GM20000 (cell line): ENCODE measurements around the gene CEP350.

Experiments used
- DNase-seq: peaks from one replicate; pipeline ENCODE4 v3.0.0; 2012; ENCODE audit warnings: low spot score
- TF ChIP-seq, protein P1 (sequence below): IDR thresholded peaks from 2 replicates; pipeline ENCODE4 v1.5.1; 2012; ENCODE audit warnings: mild to moderate bottlenecking, control low read depth; ENCODE audit errors: extremely low read depth, missing control alignments

Gene CEP350

DNA sequence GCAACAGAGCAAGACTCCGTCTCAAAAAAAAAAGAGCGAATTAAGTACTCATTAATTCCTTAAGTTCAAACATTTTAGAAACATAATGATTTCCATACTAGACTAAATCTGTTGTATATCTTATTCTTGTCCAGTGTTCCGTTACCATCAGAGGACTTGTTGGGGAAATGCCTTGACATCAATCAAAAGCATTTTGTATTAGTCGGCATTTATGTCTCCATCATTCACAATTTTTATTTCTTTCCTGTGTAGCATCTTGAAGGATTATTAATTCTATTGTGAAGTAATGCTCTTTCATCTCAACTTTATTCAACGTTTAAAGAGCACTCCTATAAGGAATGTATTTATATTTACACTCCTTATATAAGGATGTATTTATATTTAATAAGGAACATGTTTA, 117.1 kb downstream of the CEP350 start:
- DNase-seq: no peak
- TF ChIP-seq, protein P1, sequence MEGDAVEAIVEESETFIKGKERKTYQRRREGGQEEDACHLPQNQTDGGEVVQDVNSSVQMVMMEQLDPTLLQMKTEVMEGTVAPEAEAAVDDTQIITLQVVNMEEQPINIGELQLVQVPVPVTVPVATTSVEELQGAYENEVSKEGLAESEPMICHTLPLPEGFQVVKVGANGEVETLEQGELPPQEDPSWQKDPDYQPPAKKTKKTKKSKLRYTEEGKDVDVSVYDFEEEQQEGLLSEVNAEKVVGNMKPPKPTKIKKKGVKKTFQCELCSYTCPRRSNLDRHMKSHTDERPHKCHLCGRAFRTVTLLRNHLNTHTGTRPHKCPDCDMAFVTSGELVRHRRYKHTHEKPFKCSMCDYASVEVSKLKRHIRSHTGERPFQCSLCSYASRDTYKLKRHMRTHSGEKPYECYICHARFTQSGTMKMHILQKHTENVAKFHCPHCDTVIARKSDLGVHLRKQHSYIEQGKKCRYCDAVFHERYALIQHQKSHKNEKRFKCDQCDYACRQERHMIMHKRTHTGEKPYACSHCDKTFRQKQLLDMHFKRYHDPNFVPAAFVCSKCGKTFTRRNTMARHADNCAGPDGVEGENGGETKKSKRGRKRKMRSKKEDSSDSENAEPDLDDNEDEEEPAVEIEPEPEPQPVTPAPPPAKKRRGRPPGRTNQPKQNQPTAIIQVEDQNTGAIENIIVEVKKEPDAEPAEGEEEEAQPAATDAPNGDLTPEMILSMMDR: no peak

DNA sequence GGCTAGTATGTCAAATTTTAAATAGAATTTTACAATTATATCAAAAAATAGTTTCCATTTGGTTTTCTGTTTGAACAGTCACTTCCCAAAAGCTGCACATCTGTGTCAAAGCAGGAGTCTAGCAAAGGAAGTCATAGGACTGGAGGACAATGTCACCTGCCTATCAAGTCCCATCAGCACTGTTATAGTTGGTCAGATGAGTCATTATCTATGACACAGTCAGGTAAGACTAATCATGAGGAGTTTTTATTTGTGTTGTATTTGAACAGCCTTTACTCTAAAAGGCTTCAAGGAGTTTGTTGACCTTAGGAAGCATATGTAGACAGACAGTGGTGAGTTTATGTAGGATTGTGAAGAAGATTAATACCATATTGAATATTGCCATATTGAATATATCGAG, 125.8 kb downstream of the CEP350 start:
- TF ChIP-seq, protein P1: no peak
- no peak for DNase-seq

DNA sequence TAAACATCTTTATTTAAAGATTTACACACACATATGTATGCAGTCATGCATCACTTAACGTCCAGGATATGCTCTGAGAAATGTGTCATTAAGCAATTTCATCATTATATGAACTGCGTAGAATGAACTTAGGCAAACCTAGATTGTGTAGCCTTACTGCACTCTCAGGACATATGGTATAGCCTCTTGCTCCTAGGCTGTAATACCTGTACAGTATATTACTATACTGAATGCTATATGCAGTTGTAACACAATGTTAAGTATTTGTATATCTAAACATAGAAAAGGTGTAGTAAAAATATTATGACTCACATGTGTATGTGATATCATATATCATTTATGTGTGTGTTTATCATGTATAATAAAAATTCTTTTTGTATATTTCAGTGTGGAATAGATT, 126.9 kb downstream of the CEP350 start:
- no peak for DNase-seq

DNA sequence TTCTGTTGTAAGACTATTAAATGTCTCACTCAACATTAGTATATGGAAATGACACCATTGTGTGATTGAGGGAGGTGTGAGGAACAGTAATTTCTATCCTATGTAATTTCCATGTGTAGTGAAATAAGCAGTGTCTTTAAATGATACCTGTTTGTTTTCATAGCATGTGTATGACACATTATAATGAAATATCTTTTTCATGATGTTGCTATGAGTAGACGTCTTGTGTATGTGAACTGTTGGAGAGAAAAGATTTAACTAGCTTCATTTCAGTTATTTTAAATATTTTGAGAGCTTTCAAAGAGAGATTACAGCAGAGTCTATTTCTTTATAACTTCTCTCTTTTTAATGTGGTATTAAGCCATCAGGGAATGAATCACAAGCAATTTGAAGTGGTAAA, 128.6 kb downstream of the CEP350 start:
- TF ChIP-seq, protein P1: no peak

More for the DNA sequence above, 126.9 kb downstream of the CEP350 start:
- TF ChIP-seq, protein P1: no peak

DNA sequence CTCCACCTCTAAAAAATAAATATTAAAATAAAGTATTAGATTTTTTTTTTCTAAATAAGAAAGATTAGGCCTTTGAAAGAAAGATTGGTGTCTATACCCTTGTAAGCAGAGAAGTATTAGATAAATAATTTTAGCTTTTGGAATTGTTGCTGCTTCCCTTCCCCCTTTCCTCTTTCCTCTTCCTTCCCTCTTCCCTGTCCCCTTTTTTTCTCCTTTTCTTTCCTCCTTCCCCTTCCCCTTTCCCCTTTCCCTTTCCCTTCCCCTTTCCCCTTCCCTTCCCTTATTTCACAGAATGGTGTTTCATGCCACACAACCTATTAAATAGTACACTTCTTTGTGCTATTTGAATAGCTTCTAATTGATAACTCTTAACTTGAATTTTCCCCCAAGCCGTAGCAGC, 130.3 kb downstream of the CEP350 start:
- TF ChIP-seq, protein P1: no peak
- no peak for DNase-seq

More for the DNA sequence above, 128.6 kb downstream of the CEP350 start:
- no peak for DNase-seq

DNA sequence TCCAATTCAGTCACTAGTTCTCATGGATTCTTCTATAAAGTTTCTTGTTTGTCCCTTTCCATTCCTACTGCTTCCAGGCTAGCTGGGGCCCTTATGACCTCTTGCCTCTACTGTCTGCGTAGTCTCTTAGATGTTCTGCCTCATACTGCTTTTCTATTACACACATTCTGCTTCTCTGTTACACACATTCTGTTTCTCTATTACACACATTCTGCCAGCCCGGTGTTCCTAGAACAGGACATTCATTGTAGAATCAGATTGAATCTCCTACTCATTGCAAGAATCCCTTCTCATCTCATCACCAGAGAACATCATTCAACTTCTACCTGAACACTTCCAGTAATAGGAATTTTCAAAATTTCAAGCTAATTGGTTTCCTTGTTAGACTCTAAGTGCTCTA, 130.7 kb downstream of the CEP350 start:
- TF ChIP-seq, protein P1: no peak

DNA sequence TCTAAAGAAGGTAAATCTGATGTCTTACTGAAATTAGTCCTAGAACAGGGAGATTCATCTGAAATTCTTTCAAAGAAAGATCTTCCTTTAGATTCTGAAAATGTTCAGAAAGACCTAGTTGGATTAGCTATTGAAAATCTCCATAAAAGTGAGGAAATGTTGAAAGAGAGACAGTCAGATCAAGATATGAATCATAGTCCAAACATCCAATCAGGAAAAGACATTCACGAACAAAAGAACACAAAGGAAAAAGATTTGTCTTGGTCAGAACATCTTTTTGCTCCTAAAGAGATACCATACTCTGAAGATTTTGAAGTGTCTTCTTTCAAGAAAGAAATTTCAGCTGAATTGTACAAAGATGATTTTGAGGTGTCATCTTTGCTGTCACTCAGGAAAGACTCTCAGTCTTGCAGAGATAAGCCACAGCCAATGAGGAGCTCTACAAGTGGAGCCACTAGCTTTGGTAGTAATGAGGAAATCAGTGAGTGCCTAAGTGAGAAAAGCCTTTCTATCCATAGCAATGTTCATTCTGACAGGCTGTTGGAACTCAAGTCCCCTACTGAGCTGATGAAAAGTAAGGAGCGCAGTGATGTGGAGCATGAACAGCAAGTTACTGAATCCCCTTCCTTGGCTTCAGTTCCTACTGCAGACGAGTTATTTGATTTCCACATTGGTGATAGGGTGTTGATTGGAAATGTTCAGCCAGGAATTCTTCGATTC, 138.5 kb downstream of the CEP350 start:
- TF ChIP-seq, protein P1: no peak
- DNase-seq: no peak

More for the DNA sequence above, 130.7 kb downstream of the CEP350 start:
- no peak for DNase-seq
